Adrenal gland (tissue), 19 donors: Measurements from ENCODE around the gene SH3PXD2B. TPM values are rescaled to one million over a fixed set of nuclear protein-coding genes. Genes with fewer than 3 reads are reported as not detected.
A peak's percentile ranks its signal among the peaks of the same experiment; 100 is the strongest.

ENCODE experiments used
- DNase-seq, 7 donors: peaks; one replicate each; pipeline ENCODE4 v3.0.0-alpha.2; 2019 to 2020
- H3K27ac ChIP-seq, 5 donors: fragments of 200-600 bp; sonication (generic) in 4 of 5; 1 replicate in 3 of 5; 2 replicates in 2 of 5; pipeline versions ENCODE4 v1.5.1 to v1.8.0; 2016 to 2020; ENCODE audit warnings: mild to moderate bottlenecking in 1 of 5
- H3K27me3 ChIP-seq: fragments of 200-600 bp; 2 replicates; pipeline ENCODE4 v1.8.0; 2021
- H3K36me3 ChIP-seq, 2 donors: fragments of 200-600 bp; replicated peaks in 1 of 2; 1 replicate in 1 of 2; 2 replicates in 1 of 2; pipeline versions ENCODE4 v1.5.1 to v1.8.0; 2018 to 2022
- H3K4me1 ChIP-seq, 2 donors: fragments of 200-600 bp; replicated peaks in 1 of 2; 1 replicate in 1 of 2; 2 replicates in 1 of 2; pipeline versions ENCODE4 v1.5.1 to v1.8.0; 2018 to 2021
- H3K4me3 ChIP-seq, 4 donors: fragments of 200-600 bp; sonication (generic) in 3 of 4; one replicate each; pipeline ENCODE4 v1.5.1; 2016 to 2018
- H3K9me3 ChIP-seq, 3 donors: fragments of 200-600 bp; sonication (generic) in 1 of 3; replicated peaks in 1 of 3; 1 replicate in 2 of 3; 2 replicates in 1 of 3; pipeline versions ENCODE4 v1.5.1 to v1.8.0; 2016 to 2021
- POLR2A ChIP-seq, 2 donors: fragments of 450-650 bp; IDR thresholded peaks; one replicate each; pipeline ENCODE4 v1.6.1; 2017; ENCODE audit warnings: antibody characterized with exemption in 2 of 2, mild to moderate bottlenecking in 2 of 2, moderate library complexity in 1 of 2
- WGBS, 4 donors: extraction: QIAGEN DNeasy Blood & Tissue Kit in 2 of 4; methylation state at CpG; one replicate each; pipeline versions ENCODE4 v1.1.5 to v1.1.7; 2013 to 2017; 5-methylcytosine and 5-hydroxymethylcytosine counted together
- intact Hi-C, 2 donors: fragments of 100-400 bp; cut with DNase I; formaldehyde crosslinking; loops; one replicate each; pipeline versions ENCODE4 v1.14.1 to v1.15.0; 2022 to 2023
- long read RNA-seq, 10 donors: library from polyadenylated mRNA in 3 of 10; unstranded in 2 of 10; stranded (forward) in 1 of 10; transcript quantifications; one replicate each; pipeline ENCODE4 v2.0.0 and lab custom pipeline, GENCODE V29; 2021 to 2026
- polyA plus RNA-seq, 3 donors: library from polyadenylated mRNA; stranded (reverse); fragments of 200-250 nt in 2 of 3; fragments of 350-450 nt in 1 of 3; fragmentation: Illumina TruSeq in 1 of 3; extraction: RNeasy Lipid Tissue Mini Kit (QIAGEN cat#74804) in 1 of 3; gene quantifications; one replicate each; pipeline ENCODE4 v1.2.3, GENCODE V29; 2013 to 2014
- total RNA-seq, 9 donors: library from RNA; depleted of rRNA in 4 of 9; stranded (reverse); fragments of >200 nt in 4 of 9; fragments of 120-200 nt in 1 of 9; fragmentation: NEBNext Ultra II Directional in 1 of 9; extraction: Animal tissue kit (Norgen Biotek cat#: 25700) in 1 of 9; gene quantifications; one replicate each; pipeline versions ENCODE4 v1.1.0 to v1.2.4, GENCODE V29; 2013 to 2023
- TF ChIP-seq, protein P1 (sequence below), 6 experiments: fragments of 450-650 bp in 4 of 6; fragments of 200-600 bp in 2 of 6; sonication (generic) in 1 of 6; IDR thresholded peaks; 1 replicate in 5 of 6; 2 replicates in 1 of 6; pipeline versions ENCODE4 v1.5.1 to v1.8.0; 2016 to 2021; ENCODE audit warnings: antibody characterized with exemption in 6 of 6, mild to moderate bottlenecking in 2 of 6, moderate library complexity in 1 of 6
- donor health status: healthy with polysubstance abuse.
- donor health status: Bipolar disorder and iron deficiency.
- donor health status: DM: yes; HTN: yes; CAD: no.
- donor health status: DM: no; HTN: no; CAD: no.
- donor health status: DM: no; HTN: no; CAD: no.
- donor health status: DM: yes; HTN: yes; CAD: no.

The SH3PXD2B gene
- total RNA-seq (100 to 1,000 TPM in 1 of 9 donors, 10 to 100 TPM in 8; 37.5 to 111 (median 58.1) TPM), polyA plus RNA-seq (10 to 100 TPM; 15.2 to 37.9 (median 28.4) TPM)
- long read RNA-seq, donor 1, full-length matches to known transcripts = 7 of 7 reads
- long read RNA-seq, donor 1, partial matches to known transcripts = 0 of 7 reads
- long read RNA-seq, donor 1, other reads (novel, unspliced or antisense) = 0 of 7 reads
- long read RNA-seq, donor 2, full-length matches to known transcripts = 13 of 13 reads
- long read RNA-seq, donor 2, partial matches to known transcripts = 0 of 13 reads
- long read RNA-seq, donor 2, other reads (novel, unspliced or antisense) = 0 of 13 reads
- long read RNA-seq, donor 3, full-length matches to known transcripts = 2 of 31 reads
- long read RNA-seq, donor 3, partial matches to known transcripts = 29 of 31 reads
- long read RNA-seq, donor 3, other reads (novel, unspliced or antisense) = 0 of 31 reads
- long read RNA-seq, donor 4, partial matches to known transcripts = 2 of 18 reads
- long read RNA-seq, donor 4, other reads (novel, unspliced or antisense) = 15 of 18 reads
- long read RNA-seq, donor 5, full-length matches to known transcripts = 3 of 21 reads
- long read RNA-seq, donor 5, partial matches to known transcripts = 1 of 21 reads
- long read RNA-seq, donor 5, other reads (novel, unspliced or antisense) = 17 of 21 reads
- long read RNA-seq, donor 6, partial matches to known transcripts = 0 of 9 reads
- long read RNA-seq, donor 6, other reads (novel, unspliced or antisense) = 9 of 9 reads
- long read RNA-seq, donor 7, partial matches to known transcripts = 12 of 13 reads
- long read RNA-seq, donor 7, other reads (novel, unspliced or antisense) = 0 of 13 reads
- long read RNA-seq, donor 8, full-length matches to known transcripts = 8 of 17 reads
- long read RNA-seq, donor 8, partial matches to known transcripts = 9 of 17 reads
- long read RNA-seq, donor 8, other reads (novel, unspliced or antisense) = 0 of 17 reads
- long read RNA-seq, donor 9, full-length matches to known transcripts = 2 of 2 reads
- long read RNA-seq, donor 9, partial matches to known transcripts = 0 of 2 reads
- long read RNA-seq, donor 9, other reads (novel, unspliced or antisense) = 0 of 2 reads
- long read RNA-seq, donor 10, full-length matches to known transcripts = 3 of 3 reads
- long read RNA-seq, donor 10, partial matches to known transcripts = 0 of 3 reads
- long read RNA-seq, donor 10, other reads (novel, unspliced or antisense) = 0 of 3 reads

DNA sequence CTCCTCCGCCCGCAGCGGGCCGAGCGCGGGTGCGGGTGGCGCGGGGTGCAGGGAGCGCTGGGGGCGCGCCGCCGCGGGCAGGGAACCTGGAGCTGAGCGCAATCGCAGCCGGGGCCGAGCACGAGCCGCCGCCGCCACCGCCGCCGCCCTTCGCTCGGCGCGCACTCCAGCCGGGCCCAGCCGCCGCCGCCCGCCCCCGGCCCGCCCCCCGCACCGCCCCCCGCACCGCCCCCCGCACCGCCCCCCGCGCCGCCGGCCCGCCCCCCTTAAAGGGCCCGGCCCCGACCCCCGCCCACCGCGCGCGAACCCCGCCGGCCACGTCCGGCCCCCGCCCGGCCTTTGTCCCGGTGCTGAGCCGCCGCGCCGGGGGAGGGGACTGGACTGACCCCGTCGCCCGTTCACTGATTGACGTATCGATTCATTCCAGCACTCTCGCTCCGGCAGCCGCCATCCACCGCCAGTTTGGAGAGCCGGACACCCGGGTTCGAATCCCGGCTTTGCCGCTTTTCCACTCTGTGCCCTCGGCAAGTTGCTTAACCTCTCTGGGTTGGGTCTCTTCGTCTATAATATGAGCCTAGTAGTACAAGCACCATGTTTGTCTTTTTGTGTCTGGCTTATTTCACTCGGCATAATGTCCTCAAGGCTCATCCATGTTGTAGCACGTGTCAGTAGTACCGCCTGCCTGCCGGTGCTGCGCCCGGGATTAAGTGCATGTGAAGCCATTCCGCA lies at the start of gene SH3PXD2B:
Gene SH3PXD2B, minus strand, starts transcription at position 168 of the 729 bp plus-strand sequence. CDS start 173 bp downstream, outside the sequence.
- Histone ChIP-seq H3K27me3 (no peaks in the 10 kb centered on the region), H3K36me3 (no peaks in the 10 kb centered on the region), H3K4me3 (peak within 1 kb of the TSS; percentile 26 to 96 (median 90)), H3K27ac (peak within 1 kb of the TSS; percentile 76 to 97 (median 97)), H3K9me3 (no peaks in the 10 kb centered on the region), H3K4me1 (peaks cover 27 to 47% of the 10 kb centered on the region in 2 donors)
- DNase-seq = peak; percentile 56 to 83 (median 77)
- WGBS, 4 donors = 3 to 10% (median 7%) methylated on average over 21 to 77 of the region's 89 CpGs
- TF ChIP-seq, protein P1, sequence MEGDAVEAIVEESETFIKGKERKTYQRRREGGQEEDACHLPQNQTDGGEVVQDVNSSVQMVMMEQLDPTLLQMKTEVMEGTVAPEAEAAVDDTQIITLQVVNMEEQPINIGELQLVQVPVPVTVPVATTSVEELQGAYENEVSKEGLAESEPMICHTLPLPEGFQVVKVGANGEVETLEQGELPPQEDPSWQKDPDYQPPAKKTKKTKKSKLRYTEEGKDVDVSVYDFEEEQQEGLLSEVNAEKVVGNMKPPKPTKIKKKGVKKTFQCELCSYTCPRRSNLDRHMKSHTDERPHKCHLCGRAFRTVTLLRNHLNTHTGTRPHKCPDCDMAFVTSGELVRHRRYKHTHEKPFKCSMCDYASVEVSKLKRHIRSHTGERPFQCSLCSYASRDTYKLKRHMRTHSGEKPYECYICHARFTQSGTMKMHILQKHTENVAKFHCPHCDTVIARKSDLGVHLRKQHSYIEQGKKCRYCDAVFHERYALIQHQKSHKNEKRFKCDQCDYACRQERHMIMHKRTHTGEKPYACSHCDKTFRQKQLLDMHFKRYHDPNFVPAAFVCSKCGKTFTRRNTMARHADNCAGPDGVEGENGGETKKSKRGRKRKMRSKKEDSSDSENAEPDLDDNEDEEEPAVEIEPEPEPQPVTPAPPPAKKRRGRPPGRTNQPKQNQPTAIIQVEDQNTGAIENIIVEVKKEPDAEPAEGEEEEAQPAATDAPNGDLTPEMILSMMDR (IDR thresholded peaks at IDR 0.05) = no peak
- peak; percentile 70 to 82 for TF ChIP-seq POLR2A (IDR thresholded peaks at IDR 0.05)
- intact Hi-C loops = no loop called here

DNA sequence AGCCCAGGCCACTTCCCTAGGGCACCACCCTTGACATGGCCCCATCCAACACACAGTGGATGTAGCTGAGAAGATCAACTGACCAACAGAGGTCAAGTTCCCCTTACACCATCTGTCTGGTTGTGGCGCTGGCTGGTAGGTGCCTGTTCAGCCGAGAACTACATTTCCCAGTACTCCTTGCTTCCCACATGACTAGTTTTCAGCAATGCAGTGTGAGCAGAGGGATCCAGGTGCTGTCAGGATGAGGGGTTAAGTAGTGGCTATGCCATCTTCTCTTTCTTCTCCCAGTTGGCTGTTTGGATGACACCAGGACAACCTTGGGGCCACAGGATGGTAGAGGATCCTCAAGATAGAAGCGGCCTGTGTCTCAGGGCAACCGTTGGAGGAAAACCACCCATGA lies 48.6 kb upstream of the SH3PXD2B start:
- Histone ChIP-seq H3K4me1 (peaks cover 0 to 8% of the 10 kb centered on the region in 2 donors), H3K27me3 (no peaks in the 10 kb centered on the region), H3K27ac (peak overlapping the region in 1 of 5 donors; percentile 88), H3K9me3 (no peaks in the 10 kb centered on the region), H3K36me3 (no peaks in the 10 kb centered on the region), H3K4me3 (no peak overlapping the region)
- intact Hi-C loops = no loop called here
- WGBS, 4 donors = 95 to 100% (median 99%) methylated on average over 4 of the region's 4 CpGs
- TF ChIP-seq, protein P1 (IDR thresholded peaks at IDR 0.05) = no peak
- TF ChIP-seq POLR2A (IDR thresholded peaks at IDR 0.05) = no peak
- DNase-seq = peak in 3 of 7 donors; percentile 6 to 37 (median 18)

DNA sequence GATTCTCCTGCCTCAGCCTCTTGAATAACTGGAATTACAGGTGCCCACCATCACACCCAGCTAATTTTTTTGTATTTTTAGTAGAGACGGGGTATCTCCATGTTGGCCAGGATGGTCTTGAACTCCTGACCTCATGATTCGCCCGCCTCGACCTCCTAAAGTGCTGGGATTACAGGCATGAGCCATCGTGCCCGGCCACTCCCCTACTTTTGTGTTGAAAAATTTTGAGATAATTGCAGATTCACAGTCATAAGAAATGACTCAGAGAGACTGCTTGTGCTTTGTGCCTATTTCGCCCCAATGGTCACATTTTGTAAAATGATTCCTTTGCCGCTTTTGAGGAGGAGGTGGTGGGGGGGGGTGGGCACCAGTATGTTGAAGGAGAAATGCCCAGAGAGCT lies 48.1 kb upstream of the SH3PXD2B start:
- intact Hi-C loops = no loop called here
- Histone ChIP-seq H3K9me3 (no peaks in the 10 kb centered on the region), H3K36me3 (no peaks in the 10 kb centered on the region), H3K4me1 (peaks cover 0 to 8% of the 10 kb centered on the region in 2 donors), H3K27me3 (no peaks in the 10 kb centered on the region), H3K4me3 (no peak overlapping the region), H3K27ac (peak overlapping the region in 1 of 5 donors; percentile 88)
- 75 to 89% (median 80%) methylated on average over 8 of the region's 8 CpGs for WGBS, 4 donors
- DNase-seq = peak in 2 of 7 donors; percentile 0 to 16
- TF ChIP-seq POLR2A (IDR thresholded peaks at IDR 0.05) = no peak
- TF ChIP-seq, protein P1 (IDR thresholded peaks at IDR 0.05) = no peak
